ENCODE data around the gene PHKB.

- TF ChIP-seq, protein P1, sequence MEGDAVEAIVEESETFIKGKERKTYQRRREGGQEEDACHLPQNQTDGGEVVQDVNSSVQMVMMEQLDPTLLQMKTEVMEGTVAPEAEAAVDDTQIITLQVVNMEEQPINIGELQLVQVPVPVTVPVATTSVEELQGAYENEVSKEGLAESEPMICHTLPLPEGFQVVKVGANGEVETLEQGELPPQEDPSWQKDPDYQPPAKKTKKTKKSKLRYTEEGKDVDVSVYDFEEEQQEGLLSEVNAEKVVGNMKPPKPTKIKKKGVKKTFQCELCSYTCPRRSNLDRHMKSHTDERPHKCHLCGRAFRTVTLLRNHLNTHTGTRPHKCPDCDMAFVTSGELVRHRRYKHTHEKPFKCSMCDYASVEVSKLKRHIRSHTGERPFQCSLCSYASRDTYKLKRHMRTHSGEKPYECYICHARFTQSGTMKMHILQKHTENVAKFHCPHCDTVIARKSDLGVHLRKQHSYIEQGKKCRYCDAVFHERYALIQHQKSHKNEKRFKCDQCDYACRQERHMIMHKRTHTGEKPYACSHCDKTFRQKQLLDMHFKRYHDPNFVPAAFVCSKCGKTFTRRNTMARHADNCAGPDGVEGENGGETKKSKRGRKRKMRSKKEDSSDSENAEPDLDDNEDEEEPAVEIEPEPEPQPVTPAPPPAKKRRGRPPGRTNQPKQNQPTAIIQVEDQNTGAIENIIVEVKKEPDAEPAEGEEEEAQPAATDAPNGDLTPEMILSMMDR (IDR thresholded peaks at IDR 0.05) = no peak
- no peak for TF ChIP-seq POLR2A (IDR thresholded peaks at IDR 0.05)
These were observed 58.4 kb downstream of the PHKB start for GRCh38 chr16:47519546-47519945.
